CD14-positive monocyte (primary cell): ENCODE measurements around the gene BUB1. TPM values are rescaled to one million over a fixed set of nuclear protein-coding genes. Genes with fewer than 3 reads are reported as not detected.

Experiments used
- DNase-seq, 3 donors: peaks; one replicate each; pipeline ENCODE4 v3.0.0-alpha.2; 2011 to 2022
- H2AFZ ChIP-seq: 2 replicates; pipeline ENCODE4 v1.6.0; 2012; ENCODE audit warnings: mild to moderate bottlenecking, low read depth, low read length, inconsistent platforms; ENCODE audit not compliant: insufficient read depth, poor library complexity, severe bottlenecking
- H3K27ac ChIP-seq, 2 donors: 1 replicate in 1 of 2; 2 replicates in 1 of 2; pipeline ENCODE4 v1.5.1; 2012 to 2013; ENCODE audit warnings: low read length in 2 of 2, control low read depth in 1 of 2, inconsistent platforms in 1 of 2, low read depth in 1 of 2, mild to moderate bottlenecking in 1 of 2
- H3K27me3 ChIP-seq, 2 donors: one replicate each; pipeline versions ENCODE4 v1.6.0 to v1.6.1; 2011 to 2013; ENCODE audit warnings: low read length in 2 of 2; ENCODE audit not compliant: control insufficient read depth in 2 of 2, insufficient read depth in 2 of 2
- H3K36me3 ChIP-seq, 2 donors: replicated peaks in 1 of 2; 1 replicate in 1 of 2; 2 replicates in 1 of 2; pipeline versions ENCODE4 v1.5.1 to v1.6.1; 2012 to 2013; ENCODE audit warnings: low read length in 2 of 2, control low read depth in 1 of 2, inconsistent platforms in 1 of 2, mild to moderate bottlenecking in 1 of 2; ENCODE audit not compliant: insufficient read depth in 2 of 2, control insufficient read depth in 1 of 2
- H3K4me1 ChIP-seq, 2 donors: 1 replicate in 1 of 2; 2 replicates in 1 of 2; pipeline versions ENCODE4 v1.5.1 to v1.6.1; 2012 to 2013; ENCODE audit warnings: low read length in 2 of 2, control low read depth in 1 of 2, inconsistent platforms in 1 of 2, mild to moderate bottlenecking in 1 of 2, moderate library complexity in 1 of 2; ENCODE audit not compliant: insufficient read depth in 2 of 2, control insufficient read depth in 1 of 2
- H3K4me2 ChIP-seq: replicated peaks from 2 replicates; pipeline ENCODE3; 2012; ENCODE audit warnings: low read length, moderate library complexity, mild to moderate bottlenecking; ENCODE audit not compliant: poor library complexity, severe bottlenecking; ENCODE audit errors: extremely low read depth
- H3K4me3 ChIP-seq, 3 experiments: fragments of 200-600 bp in 1 of 3; sonication (generic) in 1 of 3; replicated peaks in 1 of 3; 1 replicate in 2 of 3; 2 replicates in 1 of 3; pipeline ENCODE4 v1.5.1; 2011 to 2013; ENCODE audit warnings: low read length in 3 of 3, mild to moderate bottlenecking in 3 of 3, control low read depth in 2 of 3, low read depth in 2 of 3, inconsistent platforms in 1 of 3, moderate library complexity in 1 of 3
- H3K79me2 ChIP-seq: 2 replicates; pipeline ENCODE4 v1.6.0; 2012; ENCODE audit warnings: mild to moderate bottlenecking, control low read depth, inconsistent platforms, low read length, moderate library complexity; ENCODE audit not compliant: insufficient read depth
- H3K9ac ChIP-seq: 2 replicates; pipeline ENCODE4 v1.6.0; 2017; ENCODE audit warnings: low read length, mild to moderate bottlenecking; ENCODE audit not compliant: insufficient read depth, poor library complexity, severe bottlenecking
- H3K9me3 ChIP-seq, 2 donors: replicated peaks in 1 of 2; 1 replicate in 1 of 2; 2 replicates in 1 of 2; pipeline versions ENCODE4 v1.5.1 to v1.6.1; 2012 to 2013; ENCODE audit warnings: low read length in 2 of 2, control low read depth in 1 of 2; ENCODE audit not compliant: control insufficient read depth in 1 of 2, insufficient read depth in 1 of 2
- H4K20me1 ChIP-seq: 2 replicates; pipeline ENCODE4 v1.6.0; 2012; ENCODE audit warnings: mild to moderate bottlenecking, low read length, control low read depth, moderate library complexity; ENCODE audit not compliant: insufficient read depth
- H3K27ac Mint-ChIP-seq, 7 donors: one replicate each; pipeline ENCODE4 v1.8.0; 2020; ENCODE audit warnings: mild to moderate bottlenecking in 7 of 7, mixed read lengths in 7 of 7, moderate library complexity in 6 of 7, inconsistent platforms in 2 of 7
- H3K27me3 Mint-ChIP-seq, 3 donors: one replicate each; pipeline ENCODE4 v1.8.0; 2021 to 2022; ENCODE audit warnings: low read depth in 3 of 3, mild to moderate bottlenecking in 3 of 3, mixed read lengths in 3 of 3, moderate library complexity in 3 of 3, inconsistent platforms in 1 of 3
- H3K36me3 Mint-ChIP-seq, 2 donors: one replicate each; pipeline ENCODE4 v1.8.0; 2020; ENCODE audit warnings: mixed read lengths in 2 of 2, inconsistent platforms in 1 of 2, mild to moderate bottlenecking in 1 of 2
- H3K4me1 Mint-ChIP-seq: one replicate; pipeline ENCODE4 v1.8.0; 2020; ENCODE audit warnings: mild to moderate bottlenecking, mixed read lengths
- H3K4me3 Mint-ChIP-seq, 2 donors: one replicate each; pipeline ENCODE4 v1.8.0; 2020; ENCODE audit warnings: mild to moderate bottlenecking in 2 of 2, mixed read lengths in 2 of 2, moderate library complexity in 1 of 2
- H3K9me3 Mint-ChIP-seq, 7 donors: one replicate each; pipeline ENCODE4 v1.8.0; 2020 to 2022; ENCODE audit warnings: mixed read lengths in 7 of 7, mild to moderate bottlenecking in 6 of 7, moderate library complexity in 6 of 7, inconsistent platforms in 2 of 7
- CTCF ChIP-seq: fragments of 200-600 bp; IDR thresholded peaks from one replicate; pipeline ENCODE4 v1.8.0; 2022; ENCODE audit warnings: antibody characterized with exemption, mild to moderate bottlenecking
- WGBS: methylation state at CpG from one replicate; pipeline ENCODE4 v1.1.5; 2013; ENCODE audit warnings: missing lambda C conversion rate; ENCODE audit not compliant: insufficient coverage; 5-methylcytosine and 5-hydroxymethylcytosine counted together
- intact Hi-C, 2 donors: fragments of 100-400 bp; cut with micrococcal nuclease; formaldehyde crosslinking; loops; one replicate each; pipeline versions ENCODE4 v1.15.0 to v1.15.1; 2023
- polyA plus RNA-seq, 3 donors: library from polyadenylated mRNA; depleted of rRNA in 1 of 3; unstranded in 2 of 3; stranded (reverse) in 1 of 3; fragments of 300-500 nt in 2 of 3; fragments of >200 nt in 1 of 3; fragmentation: Illumina TruSeq in 2 of 3; gene quantifications; 1 replicate in 2 of 3; 2 replicates in 1 of 3; pipeline ENCODE4 v1.2.3, GENCODE V29; 2012 to 2021

BUB1 gene
- polyA plus RNA-seq, 3 donors = 0.11 to 0.30 (median 0.24) TPM

GRCh38 chr2:110718990-110719389 is 41.1 kb upstream of the BUB1 start:
- Mint-ChIP-seq H3K4me1 (peaks cover 19% of the 10 kb centered on the region), H3K36me3 (no peaks in the 10 kb centered on the region), H3K9me3 (peaks cover 0 to 2% (median 0%) of the 10 kb centered on the region in 7 donors), H3K27ac (no peak overlapping the region), H3K4me3 (no peak overlapping the region), H3K27me3 (peaks cover 1 to 8% (median 3%) of the 10 kb centered on the region in 3 donors)
- Histone ChIP-seq H3K4me1 (peaks cover 11 to 19% of the 10 kb centered on the region in 2 donors), H3K4me3 (no peak overlapping the region), H3K79me2 (no peaks in the 10 kb centered on the region), H2AFZ (no peak overlapping the region), H4K20me1 (no peaks in the 10 kb centered on the region), H3K4me2 (no peak overlapping the region), H3K27me3 (no peaks in the 10 kb centered on the region), H3K9ac (no peak overlapping the region), H3K27ac (no peak overlapping the region), H3K9me3 (no peaks in the 10 kb centered on the region), H3K36me3 (no peaks in the 10 kb centered on the region)
- no CpG with 5 or more reads among the region's 2 CpGs for WGBS
- TF ChIP-seq CTCF = no peak
- intact Hi-C loops = no loop called here
- no peak for DNase-seq

GRCh38 chr2:110718382-110718781 is 40.5 kb upstream of the BUB1 start:
- no peak overlapping the region for H3K27ac ChIP-seq
- WGBS = no CpG with 5 or more reads among the region's 2 CpGs
- no peaks in the 10 kb centered on the region for H3K9me3 ChIP-seq
- intact Hi-C loops = no loop called here
- H3K27me3 ChIP-seq = no peaks in the 10 kb centered on the region
- no peak overlapping the region for H3K4me3 ChIP-seq
- Mint-ChIP-seq H3K36me3 (no peaks in the 10 kb centered on the region), H3K4me3 (no peak overlapping the region), H3K4me1 (peaks cover 20% of the 10 kb centered on the region), H3K9me3 (peaks cover 0 to 2% (median 0%) of the 10 kb centered on the region in 7 donors), H3K27me3 (peaks cover 1 to 8% (median 5%) of the 10 kb centered on the region in 3 donors), H3K27ac (no peak overlapping the region)
- no peak overlapping the region for H2AFZ ChIP-seq
- H3K4me2 ChIP-seq = no peak overlapping the region
- peaks cover 12 to 22% of the 10 kb centered on the region in 2 donors for H3K4me1 ChIP-seq
- H3K79me2 ChIP-seq = no peaks in the 10 kb centered on the region
- no peaks in the 10 kb centered on the region for H4K20me1 ChIP-seq
- H3K9ac ChIP-seq = no peak overlapping the region
- no peak for DNase-seq
- no peak for TF ChIP-seq CTCF
- no peaks in the 10 kb centered on the region for H3K36me3 ChIP-seq
